Fibroblast of skin of left biceps (primary cell): ENCODE measurements around the gene BTG4.

Experiments
- DNase-seq, 2 experiments: peaks; one replicate each; pipeline ENCODE4 v3.0.0-alpha.2; 2013; ENCODE audit warnings: low read depth in 2 of 2

The BTG4 gene

DNA sequence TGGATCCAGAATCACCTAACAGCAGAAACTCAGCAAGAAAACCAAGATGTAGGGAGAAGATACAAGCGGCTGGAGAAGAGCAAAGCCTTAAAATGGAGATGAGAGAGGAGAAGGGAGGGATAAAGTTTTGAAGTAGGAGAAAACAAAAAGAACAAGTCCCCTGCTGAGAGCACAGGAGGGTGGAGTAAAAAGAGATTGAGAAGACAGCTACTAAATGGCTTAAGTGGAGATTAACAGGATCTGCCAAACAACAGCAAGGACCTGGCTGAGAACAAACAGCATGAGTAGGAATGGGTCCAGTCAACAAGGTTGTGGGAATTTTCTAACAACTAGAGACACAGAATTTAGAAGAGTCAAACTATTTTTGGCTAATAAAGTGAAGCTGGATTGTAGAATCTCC is 18.1 kb downstream of the BTG4 start:
- no peak for DNase-seq

GRCh38 chr11:111490496-111490895 is 21.7 kb downstream of the BTG4 start:
- no peak for DNase-seq

DNA sequence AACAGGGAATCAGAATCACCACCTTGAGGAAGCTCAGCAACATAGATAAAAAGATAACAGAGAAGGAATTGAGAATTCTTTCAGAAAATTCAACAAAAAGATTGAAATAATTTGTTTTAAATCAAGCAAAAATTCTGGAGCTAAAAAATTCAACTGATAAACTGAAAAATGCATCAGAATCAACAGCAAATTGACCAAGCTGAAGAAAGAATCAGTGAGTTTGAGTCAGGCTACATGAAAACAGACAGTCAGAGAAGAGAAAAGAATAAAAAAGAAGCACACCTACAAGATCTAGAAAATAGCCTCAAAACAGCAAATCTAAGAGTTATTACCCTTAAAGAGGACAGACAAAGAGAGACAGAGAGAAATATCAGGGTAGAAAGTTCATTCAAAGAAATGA is 28.8 kb downstream of the BTG4 start:
- no peak for DNase-seq

GRCh38 chr11:111479666-111480065 is 32.5 kb downstream of the BTG4 start:
- no peak for DNase-seq

- no peak for DNase-seq
Measured at GRCh38 chr11:111477898-111478297, 34.3 kb downstream of the BTG4 start.

DNA sequence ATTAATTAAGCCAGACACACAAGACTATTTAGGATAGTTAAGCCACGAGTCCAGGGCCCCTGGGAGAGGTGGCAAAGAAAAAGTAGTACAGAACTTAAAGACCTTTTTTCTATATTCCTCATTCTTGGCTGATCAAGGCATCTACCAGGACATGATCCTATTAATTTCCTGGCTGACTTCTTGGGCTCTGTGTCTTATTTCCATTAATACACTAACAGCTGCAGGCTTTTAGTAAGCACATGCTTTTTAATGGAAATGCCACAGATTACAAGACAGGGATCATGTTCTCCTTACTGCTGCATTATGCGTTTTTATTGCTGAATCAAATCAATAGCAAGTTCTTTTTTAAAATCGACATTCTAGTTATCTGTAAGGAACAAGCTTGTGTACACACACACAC is 35.2 kb downstream of the BTG4 start:
- no peak for DNase-seq

- DNase-seq: no peak
Measured at GRCh38 chr11:111476366-111476765, 35.8 kb downstream of the BTG4 start.

DNA sequence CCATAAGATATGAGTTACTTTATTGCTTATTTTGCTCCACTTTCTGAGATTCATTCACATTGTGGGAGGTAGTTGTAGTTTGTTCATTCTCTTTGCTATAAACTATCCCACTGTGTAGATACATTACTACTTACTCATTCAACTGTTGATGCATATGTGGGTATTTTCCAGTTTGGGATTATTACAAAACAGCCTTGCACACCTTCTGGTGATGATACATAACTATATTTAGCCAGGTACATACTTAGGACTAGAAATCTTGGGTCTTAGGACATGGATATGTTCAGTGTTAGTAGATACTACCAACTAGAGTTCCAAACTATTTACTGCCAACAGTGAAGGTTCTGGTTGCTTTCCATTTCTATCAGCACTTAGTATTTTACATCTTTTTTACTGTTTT is 37.8 kb downstream of the BTG4 start:
- DNase-seq: no peak

GRCh38 chr11:111472228-111472627 is 40.0 kb downstream of the BTG4 start:
- no peak for DNase-seq

DNA sequence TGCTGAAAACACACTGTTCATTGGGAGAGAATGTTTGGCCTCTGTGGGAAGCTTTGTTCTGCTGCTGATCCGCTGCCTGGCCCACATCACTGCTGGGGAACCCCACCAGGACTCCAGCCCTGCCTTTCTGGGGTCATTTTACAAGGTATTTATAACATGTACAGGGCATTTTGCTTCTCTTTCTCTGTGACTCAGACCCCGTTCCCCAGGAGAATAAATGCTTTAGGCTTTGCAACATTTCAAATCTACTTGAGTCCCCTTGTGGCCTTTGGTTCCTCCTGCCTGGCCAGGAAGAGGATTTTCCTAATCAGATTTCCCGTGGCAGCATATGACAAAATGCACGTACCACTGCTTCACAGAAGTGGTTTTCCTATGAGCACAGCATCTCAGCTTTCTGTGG is 43.0 kb downstream of the BTG4 start:
- no peak for DNase-seq

GRCh38 chr11:111466615-111467014 is 45.6 kb downstream of the BTG4 start:
- no peak for DNase-seq

DNA sequence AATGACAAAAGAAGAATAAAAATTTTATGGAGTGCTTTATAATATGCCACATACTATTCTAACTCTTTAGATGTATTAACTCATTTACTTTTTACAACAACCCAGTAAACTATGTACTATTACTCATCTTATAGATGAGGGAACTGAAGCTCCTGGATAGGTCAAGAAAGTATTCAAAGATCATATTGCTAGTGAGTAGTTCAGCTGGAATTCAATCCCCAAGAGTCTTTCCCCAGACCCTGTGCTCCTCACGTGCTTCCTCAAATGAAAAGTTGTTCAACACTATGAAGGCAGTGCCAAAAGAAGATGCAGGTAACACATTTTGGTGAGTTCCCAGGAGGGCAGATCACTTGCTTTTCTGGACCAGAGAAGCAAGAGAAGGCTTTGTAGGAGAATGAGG is 46.8 kb downstream of the BTG4 start:
- peak in 1 of 2 experiments; percentile 42 for DNase-seq

DNA sequence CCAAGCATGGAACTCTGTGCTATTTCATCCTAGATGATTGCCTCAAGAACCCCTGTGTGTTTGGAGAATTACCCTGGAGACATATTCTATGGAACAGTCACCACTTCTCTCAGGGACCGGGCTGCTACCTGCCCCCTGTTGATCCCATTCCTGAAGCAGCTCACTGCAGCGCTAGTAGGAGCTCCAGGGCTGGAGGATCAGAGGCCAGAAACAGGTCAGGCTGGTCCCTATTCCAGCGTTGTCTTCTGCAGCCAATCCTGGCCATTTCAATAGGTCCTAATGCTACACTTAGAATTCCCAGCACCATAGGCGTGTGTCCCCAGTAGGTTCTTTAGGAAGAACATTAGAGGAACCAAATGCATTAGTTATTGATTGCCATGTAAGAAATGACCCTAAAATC is 48.9 kb downstream of the BTG4 start:
- DNase-seq: no peak

- DNase-seq: no peak
Measured at GRCh38 chr11:111462329-111462728, 49.9 kb downstream of the BTG4 start.

GRCh38 chr11:111461460-111462235 is 50.5 kb downstream of the BTG4 start:
- no peak for DNase-seq

GRCh38 chr11:111460856-111461255 is 51.3 kb downstream of the BTG4 start:
- DNase-seq: peak; percentile 44 to 62

- no peak for DNase-seq
Measured at GRCh38 chr11:111460340-111460739, 51.8 kb downstream of the BTG4 start.

GRCh38 chr11:111459506-111460270 is 52.5 kb downstream of the BTG4 start:
- DNase-seq: no peak

DNA sequence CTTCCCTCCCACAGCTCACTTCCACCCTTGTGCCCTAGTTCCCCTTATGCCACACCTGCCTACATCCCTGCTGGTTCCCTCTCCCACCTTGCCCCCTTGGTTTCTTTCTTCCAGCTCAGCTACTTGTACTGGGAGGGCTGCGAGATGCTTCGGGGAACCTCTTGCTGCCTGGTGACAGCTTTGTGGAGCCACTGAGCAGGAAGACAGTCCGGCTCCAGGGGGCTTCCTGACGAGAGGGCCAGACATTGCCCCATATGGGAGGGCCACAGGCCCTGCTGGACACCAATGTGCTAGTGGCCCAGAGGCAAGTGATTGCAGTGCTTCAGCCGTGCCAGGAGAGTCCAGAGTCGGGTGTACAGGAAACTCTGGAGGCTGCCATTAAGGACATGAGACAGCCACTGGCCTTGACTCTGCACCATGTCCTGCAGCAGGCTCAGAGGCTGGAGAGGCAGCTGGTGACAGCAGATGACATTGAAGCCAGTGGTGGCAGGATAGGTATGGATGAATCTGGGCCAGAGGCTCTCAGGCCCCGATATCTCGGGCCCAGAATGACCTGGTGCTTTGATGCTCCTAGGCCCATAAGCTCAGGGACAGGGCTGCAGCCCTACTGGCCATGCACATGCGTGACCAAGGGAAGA is 54.3 kb downstream of the BTG4 start:
- DNase-seq: no peak

DNA sequence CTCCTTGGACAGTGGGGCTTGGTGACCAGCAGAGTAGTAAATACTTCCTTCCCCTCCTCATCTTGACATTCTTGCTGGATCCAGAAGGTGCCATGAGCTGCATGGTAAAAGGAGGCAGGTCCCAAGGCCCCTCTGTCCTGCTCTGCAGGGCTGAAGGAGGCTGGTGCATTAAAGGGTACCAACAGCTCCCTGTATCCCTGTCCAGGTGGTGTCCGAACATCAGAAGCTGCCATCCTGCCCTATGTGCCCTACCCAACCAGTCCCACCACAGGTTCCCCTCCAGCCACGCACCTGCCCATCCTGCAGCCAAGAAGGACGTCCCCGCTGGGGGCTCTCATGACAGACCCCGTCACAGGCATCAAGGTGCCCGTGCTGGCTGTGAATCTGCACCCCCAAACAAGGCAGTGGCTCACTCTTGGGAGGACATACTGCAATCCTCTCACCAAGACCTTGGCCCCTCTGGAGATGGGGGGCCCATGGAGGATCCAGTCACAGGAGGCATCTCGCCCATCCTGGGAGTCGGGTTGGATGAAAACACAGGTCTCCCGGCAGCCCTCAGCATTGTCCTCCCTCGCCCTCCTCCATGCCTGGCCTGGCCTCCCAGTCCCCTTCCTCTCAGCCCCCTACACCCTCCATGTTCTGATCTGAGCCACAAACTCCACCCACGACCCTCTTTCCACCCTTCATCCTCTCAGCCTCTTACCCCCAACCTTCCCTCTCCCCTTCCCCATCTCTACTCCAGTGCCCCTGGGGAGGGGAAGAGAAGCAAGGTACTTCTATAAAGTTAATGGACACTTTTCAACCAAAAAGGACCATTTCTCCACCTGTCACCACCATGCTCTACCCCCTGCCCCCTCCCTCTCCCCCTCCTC is 55.1 kb downstream of the BTG4 start:
- DNase-seq: no peak

GRCh38 chr11:111456086-111456858 is 55.9 kb downstream of the BTG4 start:
- no peak for DNase-seq
